GM12878 (cell line): ENCODE data around the gene OPN1MW3. TPM values are rescaled to one million over a fixed set of nuclear protein-coding genes. Genes with fewer than 3 reads are reported as not detected.

Experiments used
- ATAC-seq: fragments of 200-7000 bp; cut with Tn5 transposase; 3 replicates; pipeline ENCODE4 v1.9.1; 2020; ENCODE audit warnings: mild to moderate bottlenecking, moderate library complexity
- BruUV-seq: library from RNA; stranded (reverse); fragments of 400-500 nt; replicated peaks from 2 replicates; lab custom pipeline; 2021; lab: Mats Ljungman, UMichigan
- CTCF ChIA-PET: fragments of 300-600 bp; sonication (Branson Sonifier 250); formaldehyde crosslinking; extraction: SDS; loops from one replicate; lab custom pipeline; 2021; ENCODE audit warnings: inconsistent platforms; lab: Yijun Ruan, JAX
- POLR2A ChIA-PET: fragments of 350-600 bp; formaldehyde crosslinking; extraction: SDS; loops from one replicate; lab custom pipeline; 2021; ENCODE audit warnings: inconsistent platforms; lab: Charles Lee
- RAD21 ChIA-PET: fragments of 300-600 bp; sonication (Branson Sonifier 250); formaldehyde crosslinking; loops from one replicate; lab custom pipeline; 2023; ENCODE audit warnings: antibody characterized with exemption; ENCODE audit not compliant: unreplicated experiment; lab: Charles Lee
- SMC1A ChIA-PET: fragments of 300-600 bp; sonication (Branson Sonifier 250); formaldehyde crosslinking; loops from one replicate; lab custom pipeline; 2023; ENCODE audit not compliant: unreplicated experiment, uncharacterized antibody; lab: Charles Lee
- DNase-seq: peaks from one replicate; pipeline ENCODE4 v3.0.0-alpha.2; 2011; ENCODE audit warnings: low read depth, low spot score
- FAIRE-seq: peaks from 3 replicates; lab custom pipeline; 2011; peaks lifted over from hg19 to GRCh38; lab: Jason Lieb, UNC
- H2AFZ ChIP-seq: 2 replicates; pipeline ENCODE4 v1.6.0; 2011; ENCODE audit warnings: low read depth, low read length, control low read depth; ENCODE audit not compliant: control insufficient read depth
- H3K27ac ChIP-seq: 2 replicates; pipeline ENCODE4 v1.5.1; 2011; ENCODE audit warnings: control low read depth; ENCODE audit not compliant: control insufficient read depth, insufficient read depth
- H3K27me3 ChIP-seq, 2 experiments: replicated peaks in 1 of 2; 2 replicates each; pipeline versions ENCODE4 v1.6.0 to v1.6.1; 2011; ENCODE audit warnings: low read length in 1 of 2; ENCODE audit not compliant: control insufficient read depth in 2 of 2, insufficient read depth in 2 of 2
- H3K36me3 ChIP-seq, 2 experiments: 2 replicates each; pipeline ENCODE4 v1.5.1; 2011; ENCODE audit warnings: low read length in 1 of 2; ENCODE audit not compliant: control insufficient read depth in 2 of 2, insufficient read depth in 2 of 2
- H3K4me1 ChIP-seq: 2 replicates; pipeline ENCODE4 v1.6.1; 2011; ENCODE audit warnings: mild to moderate bottlenecking, low read length, moderate library complexity, mixed read lengths; ENCODE audit not compliant: control insufficient read depth, insufficient read depth
- H3K4me2 ChIP-seq: 2 replicates; pipeline ENCODE4 v1.6.0; 2011; ENCODE audit warnings: control low read depth; ENCODE audit not compliant: control insufficient read depth, insufficient read depth
- H3K4me3 ChIP-seq: fragments of 200-600 bp; sonication (generic); 2 replicates; pipeline ENCODE4 v1.5.1; 2016
- H3K79me2 ChIP-seq: 2 replicates; pipeline ENCODE4 v1.6.0; 2011; ENCODE audit warnings: low read length; ENCODE audit not compliant: control insufficient read depth, insufficient read depth
- H3K9ac ChIP-seq: 2 replicates; pipeline ENCODE4 v1.8.0; 2011; ENCODE audit warnings: low read length, control low read depth, mixed read lengths; ENCODE audit not compliant: control insufficient read depth, insufficient read depth
- H3K9me3 ChIP-seq: replicated peaks from 3 replicates; pipeline ENCODE4 v1.5.1; 2011; ENCODE audit warnings: mild to moderate bottlenecking, low read length; ENCODE audit not compliant: control insufficient read depth, insufficient read depth
- H4K20me1 ChIP-seq: 2 replicates; pipeline ENCODE4 v1.6.0; 2011; ENCODE audit not compliant: control insufficient read depth, insufficient read depth
- HCFC1 ChIP-seq: fragments of 150-350 bp; IDR thresholded peaks from 2 replicates; pipeline ENCODE4 v1.6.1; 2014; ENCODE audit warnings: low read length
- PML ChIP-seq: IDR thresholded peaks from 2 replicates; pipeline ENCODE4 v1.6.1; 2012; ENCODE audit warnings: low read length, inconsistent platforms
- RAD21 ChIP-seq: IDR thresholded peaks from 2 replicates; pipeline ENCODE4 v1.6.1; 2011; ENCODE audit warnings: mild to moderate bottlenecking, low read depth, low read length, moderate library complexity; ENCODE audit not compliant: insufficient read depth
- RBBP5 ChIP-seq: fragments of 200-600 bp; sonication (generic); conservative IDR thresholded peaks from 2 replicates; pipeline ENCODE4 v1.6.1; 2016
- RCOR1 ChIP-seq: conservative IDR thresholded peaks from 2 replicates; pipeline ENCODE4 v1.6.1; 2012; ENCODE audit warnings: low read depth, low read length, improper control_type of control experiment
- SMAD1 ChIP-seq: fragments of 450-650 bp; IDR thresholded peaks from 2 replicates; pipeline ENCODE4 v1.6.1; 2018; ENCODE audit warnings: mild to moderate bottlenecking, low read depth; ENCODE audit not compliant: partially characterized antibody
- TCF7 ChIP-seq: IDR thresholded peaks from 2 replicates; pipeline ENCODE4 v1.6.1; 2014; ENCODE audit warnings: antibody characterized with exemption, borderline replicate concordance
- WGBS: methylation state at CpG from one replicate; pipeline ENCODE4 v1.1.6; 2016; ENCODE audit warnings: low lambda C conversion rate; ENCODE audit not compliant: insufficient replicate concordance, insufficient coverage; ENCODE audit errors: missing lambda C conversion rate; 5-methylcytosine and 5-hydroxymethylcytosine counted together
- in situ Hi-C: fragments of 300-500 bp; cut with MboI; formaldehyde crosslinking; loops from 9 replicates; pipeline ENCODE4 v1.14.3; 2018; ENCODE audit warnings: mixed read lengths
- intact Hi-C: fragments of 100-400 bp; cut with micrococcal nuclease; formaldehyde crosslinking; loops from one replicate; pipeline ENCODE4 v1.14.2; 2022; ENCODE audit not compliant: unreplicated experiment
- polyA plus RNA-seq, 11 experiments: library from polyadenylated mRNA; depleted of rRNA in 4 of 11; unstranded in 6 of 11; stranded (reverse) in 5 of 11; fragments of >200 nt; fragmentation: Nextera tagmentation in 4 of 11; fragmentation: Illumina TruSeq in 1 of 11; extraction: Ambion mirVana in 4 of 11; extraction: Trizol in 1 of 11; gene quantifications; 1 replicate in 1 of 11; 2 replicates in 10 of 11; pipeline versions ENCODE4 v1.2.1 to v1.2.3, GENCODE V29; 2011 to 2016; ENCODE audit warnings: inconsistent platforms in 2 of 11, missing spikeins in 2 of 11, low read depth in 1 of 11
- total RNA-seq, 4 experiments: library from RNA; depleted of rRNA in 3 of 4; stranded (reverse); fragments of >200 nt in 3 of 4; fragmentation: Illumina TruSeq in 1 of 4; extraction: Trizol in 1 of 4; gene quantifications; 2 replicates each; pipeline versions ENCODE4 v1.2.1 to v1.2.3, GENCODE V29; 2013 to 2021
- TF ChIP-seq, protein P1 (sequence below): fragments of 450-650 bp; IDR thresholded peaks from 2 replicates; pipeline ENCODE4 v1.6.1; 2018; ENCODE audit warnings: borderline replicate concordance, mild to moderate bottlenecking; ENCODE audit not compliant: partially characterized antibody
- TF ChIP-seq, protein P2 (sequence below): IDR thresholded peaks from 2 replicates; pipeline ENCODE4 v1.6.1; 2012; ENCODE audit warnings: low read depth, low read length, improper control_type of control experiment

The OPN1MW3 gene
- total and polyA plus RNA-seq, 10 of the 15 experiments (the other 5 are each of a cell fraction or from before 2014, with no cell fraction given) = not detected

DNA sequence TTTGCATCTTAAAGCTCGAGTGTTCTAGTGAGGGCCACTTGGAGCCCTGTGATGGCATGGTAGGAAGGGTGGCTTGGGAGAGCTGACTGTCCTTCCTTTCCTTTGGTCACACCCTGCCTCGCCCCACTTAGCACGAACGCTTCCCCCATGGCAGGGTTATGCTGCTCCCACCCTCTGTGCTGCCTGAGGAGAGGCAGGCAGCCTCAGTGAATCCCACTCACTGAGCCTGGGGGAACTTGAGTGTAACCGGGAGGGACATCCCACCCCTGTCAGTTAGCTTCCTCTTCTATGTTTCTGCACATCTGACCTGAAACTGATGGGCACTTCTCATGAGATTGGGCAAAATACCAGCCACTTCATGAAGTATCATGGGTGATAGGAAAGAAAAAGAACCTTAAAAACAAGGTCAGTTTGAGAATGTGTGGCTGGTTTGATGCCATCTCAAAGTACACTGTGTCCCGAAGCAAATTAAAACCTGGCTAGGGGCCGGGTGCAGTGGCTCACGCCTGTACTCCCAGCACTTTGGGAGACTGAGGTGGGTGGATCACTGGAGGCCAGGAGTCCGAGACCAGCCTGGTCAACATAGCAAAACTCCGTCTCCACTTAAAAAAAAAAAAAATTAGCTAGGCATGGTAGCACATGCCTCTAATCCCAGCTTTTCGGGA lies 48.3 kb downstream of the OPN1MW3 start:
- Histone ChIP-seq H4K20me1 (no peaks in the 10 kb centered on the region), H3K79me2 (no peaks in the 10 kb centered on the region), H3K4me1 (no peaks in the 10 kb centered on the region), H2AFZ (no peak overlapping the region), H3K9me3 (no peaks in the 10 kb centered on the region; the same call in 2 of the 3 replicates), H3K27ac (no peak overlapping the region), H3K27me3 (no peaks in the 10 kb centered on the region), H3K4me3 (no peak overlapping the region), H3K4me2 (no peak overlapping the region), H3K36me3 (no peaks in the 10 kb centered on the region), H3K9ac (no peak overlapping the region)
- DNase-seq = no peak
- ChIA-PET RAD21 (no interaction called here), POLR2A (no interaction called here), SMC1A (no interaction called here), CTCF (interaction anchor here (0.9 to 1.1 kb wide), 2 partner anchors 11 to 20 kb away, joined by 3 read pairs; partner anchors contain the start of gene TEX28)
- ATAC-seq = no peak
- no TSS peak for BruUV-seq
- WGBS = 38% methylated on average over 11 of the region's 11 CpGs
- no peak for FAIRE-seq
- in situ Hi-C loops = loop anchor here (25.0 kb wide), 1 partner anchor 168 kb away; the partner anchor contains the start of gene OPN1LW
- intact Hi-C loops = no loop called here
- TF ChIP-seq SMAD1 (no peak), RAD21 (no peak), RBBP5 (no peak), TCF7 (no peak), HCFC1 (no peak)
- TF ChIP-seq, all 136 proteins: peak for 0

DNA sequence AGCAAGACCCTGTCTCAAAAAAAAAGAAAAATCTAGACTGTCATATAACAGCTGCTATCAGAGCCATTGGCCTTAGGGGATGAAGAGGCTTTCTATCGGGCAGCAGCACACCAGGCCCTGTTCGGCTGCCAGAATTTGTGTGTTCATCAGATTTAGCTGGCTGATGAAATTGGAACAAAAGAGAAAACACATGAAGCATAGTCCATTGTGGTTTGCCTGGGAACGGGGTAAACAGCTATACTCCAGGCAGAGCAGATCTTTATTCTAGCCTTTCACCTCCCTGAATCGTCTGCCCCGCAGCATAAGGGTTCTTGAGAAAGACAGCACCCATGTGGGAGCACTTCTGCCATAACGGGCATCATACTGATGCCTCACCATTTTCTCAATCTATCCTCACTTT lies 49.8 kb downstream of the OPN1MW3 start:
- FAIRE-seq = no peak
- TF ChIP-seq, protein P1, sequence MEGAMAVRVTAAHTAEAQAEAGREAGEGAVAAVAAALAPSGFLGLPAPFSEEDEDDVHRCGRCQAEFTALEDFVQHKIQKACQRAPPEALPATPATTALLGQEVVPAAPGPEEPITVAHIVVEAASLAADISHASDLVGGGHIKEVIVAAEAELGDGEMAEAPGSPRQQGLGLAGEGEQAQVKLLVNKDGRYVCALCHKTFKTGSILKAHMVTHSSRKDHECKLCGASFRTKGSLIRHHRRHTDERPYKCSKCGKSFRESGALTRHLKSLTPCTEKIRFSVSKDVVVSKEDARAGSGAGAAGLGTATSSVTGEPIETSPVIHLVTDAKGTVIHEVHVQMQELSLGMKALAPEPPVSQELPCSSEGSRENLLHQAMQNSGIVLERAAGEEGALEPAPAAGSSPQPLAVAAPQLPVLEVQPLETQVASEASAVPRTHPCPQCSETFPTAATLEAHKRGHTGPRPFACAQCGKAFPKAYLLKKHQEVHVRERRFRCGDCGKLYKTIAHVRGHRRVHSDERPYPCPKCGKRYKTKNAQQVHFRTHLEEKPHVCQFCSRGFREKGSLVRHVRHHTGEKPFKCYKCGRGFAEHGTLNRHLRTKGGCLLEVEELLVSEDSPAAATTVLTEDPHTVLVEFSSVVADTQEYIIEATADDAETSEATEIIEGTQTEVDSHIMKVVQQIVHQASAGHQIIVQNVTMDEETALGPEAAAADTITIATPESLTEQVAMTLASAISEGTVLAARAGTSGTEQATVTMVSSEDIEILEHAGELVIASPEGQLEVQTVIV = no peak
- TF ChIP-seq TCF7 = no peak
- no peak for TF ChIP-seq RCOR1
- no peak for TF ChIP-seq PML
- TF ChIP-seq, protein P2, sequence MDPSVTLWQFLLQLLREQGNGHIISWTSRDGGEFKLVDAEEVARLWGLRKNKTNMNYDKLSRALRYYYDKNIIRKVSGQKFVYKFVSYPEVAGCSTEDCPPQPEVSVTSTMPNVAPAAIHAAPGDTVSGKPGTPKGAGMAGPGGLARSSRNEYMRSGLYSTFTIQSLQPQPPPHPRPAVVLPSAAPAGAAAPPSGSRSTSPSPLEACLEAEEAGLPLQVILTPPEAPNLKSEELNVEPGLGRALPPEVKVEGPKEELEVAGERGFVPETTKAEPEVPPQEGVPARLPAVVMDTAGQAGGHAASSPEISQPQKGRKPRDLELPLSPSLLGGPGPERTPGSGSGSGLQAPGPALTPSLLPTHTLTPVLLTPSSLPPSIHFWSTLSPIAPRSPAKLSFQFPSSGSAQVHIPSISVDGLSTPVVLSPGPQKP = no peak
- no peak for TF ChIP-seq HCFC1
- TF ChIP-seq SMAD1 = no peak

More for the DNA sequence above, 49.8 kb downstream of the OPN1MW3 start:
- RAD21 ChIA-PET = no interaction called here
- no peak overlapping the region for H2AFZ ChIP-seq
- in situ Hi-C loops (loop anchor here (25.0 kb wide), 1 partner anchor 170 kb away; the partner anchor contains the start of gene OPN1LW), intact Hi-C loops (no loop called here)
- H3K9me3 ChIP-seq = no peaks in the 10 kb centered on the region; the same call in 2 of the 3 replicates
- H4K20me1 ChIP-seq = no peaks in the 10 kb centered on the region
- no peak overlapping the region for H3K4me3 ChIP-seq
- 57% methylated on average over 6 of the region's 6 CpGs for WGBS
- no peak overlapping the region for H3K4me2 ChIP-seq
- H3K79me2 ChIP-seq = no peaks in the 10 kb centered on the region
- H3K27ac ChIP-seq = no peak overlapping the region
- SMC1A ChIA-PET = no interaction called here
- H3K27me3 ChIP-seq = no peaks in the 10 kb centered on the region
- POLR2A ChIA-PET = no interaction called here
- ATAC-seq (no peak), DNase-seq (no peak)
- CTCF ChIA-PET = interaction anchor here (1.0 to 4.0 kb wide), 3 partner anchors 12 to 170 kb away, joined by 3 to 17 read pairs (median 3); partner anchors contain the start of gene TEX28
- BruUV-seq = no TSS peak
- H3K4me1 ChIP-seq = no peaks in the 10 kb centered on the region
- no peak overlapping the region for H3K9ac ChIP-seq
- no peaks in the 10 kb centered on the region for H3K36me3 ChIP-seq
